Measurements from ENCODE around the gene CFAP20DC.
"Not testable (repeated sequence)": the region's sequence is repeated elsewhere in the genome, so short reads cannot be mapped to it uniquely, and the experiment has no call there.

CFAP20DC gene

GRCh38 chr3:58711871-58712270 is 338.0 kb downstream of the CFAP20DC start:
- H3K4me3 ChIP-seq (replicated peaks; ENCODE audit: low read depth, low read length), result no peak overlapping the region
- TF ChIP-seq, protein P1, sequence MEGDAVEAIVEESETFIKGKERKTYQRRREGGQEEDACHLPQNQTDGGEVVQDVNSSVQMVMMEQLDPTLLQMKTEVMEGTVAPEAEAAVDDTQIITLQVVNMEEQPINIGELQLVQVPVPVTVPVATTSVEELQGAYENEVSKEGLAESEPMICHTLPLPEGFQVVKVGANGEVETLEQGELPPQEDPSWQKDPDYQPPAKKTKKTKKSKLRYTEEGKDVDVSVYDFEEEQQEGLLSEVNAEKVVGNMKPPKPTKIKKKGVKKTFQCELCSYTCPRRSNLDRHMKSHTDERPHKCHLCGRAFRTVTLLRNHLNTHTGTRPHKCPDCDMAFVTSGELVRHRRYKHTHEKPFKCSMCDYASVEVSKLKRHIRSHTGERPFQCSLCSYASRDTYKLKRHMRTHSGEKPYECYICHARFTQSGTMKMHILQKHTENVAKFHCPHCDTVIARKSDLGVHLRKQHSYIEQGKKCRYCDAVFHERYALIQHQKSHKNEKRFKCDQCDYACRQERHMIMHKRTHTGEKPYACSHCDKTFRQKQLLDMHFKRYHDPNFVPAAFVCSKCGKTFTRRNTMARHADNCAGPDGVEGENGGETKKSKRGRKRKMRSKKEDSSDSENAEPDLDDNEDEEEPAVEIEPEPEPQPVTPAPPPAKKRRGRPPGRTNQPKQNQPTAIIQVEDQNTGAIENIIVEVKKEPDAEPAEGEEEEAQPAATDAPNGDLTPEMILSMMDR (IDR thresholded peaks at IDR 0.05; ENCODE audit: low read length, missing control alignments), result no peak
- DNase-seq (ENCODE audit: low read depth), result no peak

GRCh38 chr3:58708983-58709382 is 340.8 kb downstream of the CFAP20DC start:
- H3K4me3 ChIP-seq (replicated peaks; ENCODE audit: low read depth, low read length); DNase-seq (ENCODE audit: low read depth): not testable (repeated sequence)

- TF ChIP-seq, protein P1 (IDR thresholded peaks at IDR 0.05; ENCODE audit: low read length, missing control alignments), result no peak
- no peak for DNase-seq (ENCODE audit: low read depth)
- H3K4me3 ChIP-seq (replicated peaks; ENCODE audit: low read depth, low read length), result no peak overlapping the region
Observed at GRCh38 chr3:58708116-58708791, 341.6 kb downstream of the CFAP20DC start.

GRCh38 chr3:58707390-58707930 is 342.4 kb downstream of the CFAP20DC start:
- TF ChIP-seq, protein P1 (IDR thresholded peaks at IDR 0.05; ENCODE audit: low read length, missing control alignments), result no peak
- H3K4me3 ChIP-seq (replicated peaks; ENCODE audit: low read depth, low read length), result no peak overlapping the region
- no peak for DNase-seq (ENCODE audit: low read depth)

DNA sequence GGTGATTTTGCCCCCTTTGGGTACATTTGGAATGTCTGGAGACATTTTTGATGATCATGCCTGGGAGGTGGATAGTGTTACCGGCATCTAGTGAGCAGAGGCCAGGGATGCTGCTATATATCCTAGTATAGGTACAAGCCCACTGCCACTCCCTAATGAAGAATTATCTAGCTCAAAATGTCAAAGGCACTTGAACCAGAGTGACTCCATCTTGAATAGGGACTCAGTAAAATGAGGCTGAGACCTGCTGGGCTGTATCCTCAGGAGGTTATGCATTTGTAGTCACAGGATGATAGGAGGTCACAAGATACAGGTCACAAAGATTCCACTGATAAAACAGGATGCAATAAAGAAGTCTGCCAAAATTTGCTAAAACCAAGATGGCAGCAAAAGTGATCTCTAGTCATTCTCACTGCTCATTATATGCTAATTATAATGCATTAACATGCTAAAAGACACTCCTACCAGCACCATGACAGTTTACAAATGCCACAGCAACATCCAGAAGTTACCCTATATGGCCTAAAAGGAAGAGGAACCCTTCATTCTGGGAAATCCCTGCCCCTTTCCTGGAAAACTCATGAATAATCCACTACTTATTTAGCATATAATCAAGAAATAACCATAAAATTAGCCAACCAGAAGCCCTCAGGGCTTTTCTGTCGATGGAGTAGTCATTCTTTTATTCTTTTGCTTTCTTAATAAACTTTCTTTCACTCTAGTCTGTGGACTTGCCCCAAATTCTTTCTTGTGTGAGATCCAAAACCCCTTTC is 343.2 kb downstream of the CFAP20DC start:
- no peak for DNase-seq (ENCODE audit: low read depth)
- TF ChIP-seq, protein P1 (IDR thresholded peaks at IDR 0.05; ENCODE audit: low read length, missing control alignments), result no peak
- H3K4me3 ChIP-seq (replicated peaks; ENCODE audit: low read depth, low read length), result no peak overlapping the region

- no peak overlapping the region for H3K4me3 ChIP-seq (replicated peaks; ENCODE audit: low read depth, low read length)
- TF ChIP-seq, protein P1 (IDR thresholded peaks at IDR 0.05; ENCODE audit: low read length, missing control alignments), result no peak
- no peak for DNase-seq (ENCODE audit: low read depth)
Observed at GRCh38 chr3:58704745-58705144, 345.1 kb downstream of the CFAP20DC start.

GRCh38 chr3:58704304-58704703 is 345.5 kb downstream of the CFAP20DC start:
- not testable (repeated sequence) for H3K4me3 ChIP-seq (replicated peaks; ENCODE audit: low read depth, low read length); DNase-seq (ENCODE audit: low read depth)

Data from fibroblast of pulmonary artery (primary cell).